ENCODE measurements around the gene ARFGAP2. TPM values are rescaled to one million over a fixed set of nuclear protein-coding genes. Genes with fewer than 3 reads are reported as not detected.

Gene ARFGAP2
- total RNA-seq, 1 donor from 2014 or later, result 99.9 TPM

DNA sequence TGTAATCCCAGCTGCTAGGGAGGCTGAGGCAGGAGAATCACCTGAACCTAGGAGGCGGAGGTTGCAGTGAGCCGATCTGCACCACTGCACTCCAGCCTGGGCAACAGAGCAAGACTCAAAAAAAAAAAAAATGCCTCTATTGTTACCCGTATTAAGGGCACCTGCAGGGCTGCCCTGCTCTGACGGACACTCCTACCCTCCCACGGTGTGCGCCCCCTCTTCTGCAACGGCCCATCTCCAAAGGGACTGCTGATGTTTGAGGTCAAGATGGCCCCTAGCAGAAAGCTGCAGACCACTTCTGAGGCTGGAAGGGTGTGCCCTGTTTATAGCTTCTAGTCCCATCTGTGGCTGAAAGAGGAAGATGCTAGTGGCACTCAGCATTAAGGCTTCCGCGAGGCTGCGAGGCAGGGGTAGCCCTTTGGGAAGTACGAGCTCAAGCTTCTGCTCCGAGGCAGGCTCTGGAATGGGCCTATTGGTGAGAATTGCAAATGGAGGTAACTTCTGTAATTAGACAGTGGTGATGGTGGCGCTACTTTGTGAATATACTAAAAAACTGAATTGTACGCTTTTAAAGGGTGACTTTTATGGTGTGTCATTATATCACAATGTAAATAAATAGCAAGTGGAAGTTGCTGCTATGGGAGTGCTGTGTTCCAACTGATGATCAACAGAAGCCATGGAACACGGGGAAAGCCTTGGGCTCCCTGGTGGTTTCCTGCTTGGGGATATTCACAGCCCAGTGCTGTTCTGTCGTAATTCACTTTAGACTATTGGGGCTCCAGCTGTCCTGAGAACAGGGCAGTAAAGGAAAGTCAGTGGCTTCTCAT is 24.3 kb downstream of the ARFGAP2 start:
- H3K4me1 Mint-ChIP-seq (ENCODE audit: unreplicated experiment), result peaks cover 34% of the 10 kb centered on the region
- no peaks in the 10 kb centered on the region for H3K9me3 Mint-ChIP-seq
- H3K27ac Mint-ChIP-seq, result peak overlapping the region; percentile 15
- TF ChIP-seq, protein P1, sequence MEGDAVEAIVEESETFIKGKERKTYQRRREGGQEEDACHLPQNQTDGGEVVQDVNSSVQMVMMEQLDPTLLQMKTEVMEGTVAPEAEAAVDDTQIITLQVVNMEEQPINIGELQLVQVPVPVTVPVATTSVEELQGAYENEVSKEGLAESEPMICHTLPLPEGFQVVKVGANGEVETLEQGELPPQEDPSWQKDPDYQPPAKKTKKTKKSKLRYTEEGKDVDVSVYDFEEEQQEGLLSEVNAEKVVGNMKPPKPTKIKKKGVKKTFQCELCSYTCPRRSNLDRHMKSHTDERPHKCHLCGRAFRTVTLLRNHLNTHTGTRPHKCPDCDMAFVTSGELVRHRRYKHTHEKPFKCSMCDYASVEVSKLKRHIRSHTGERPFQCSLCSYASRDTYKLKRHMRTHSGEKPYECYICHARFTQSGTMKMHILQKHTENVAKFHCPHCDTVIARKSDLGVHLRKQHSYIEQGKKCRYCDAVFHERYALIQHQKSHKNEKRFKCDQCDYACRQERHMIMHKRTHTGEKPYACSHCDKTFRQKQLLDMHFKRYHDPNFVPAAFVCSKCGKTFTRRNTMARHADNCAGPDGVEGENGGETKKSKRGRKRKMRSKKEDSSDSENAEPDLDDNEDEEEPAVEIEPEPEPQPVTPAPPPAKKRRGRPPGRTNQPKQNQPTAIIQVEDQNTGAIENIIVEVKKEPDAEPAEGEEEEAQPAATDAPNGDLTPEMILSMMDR (conservative IDR thresholded peaks at IDR 0.05), result no peak
- peaks cover 10% of the 10 kb centered on the region for H3K36me3 Mint-ChIP-seq
- no peaks in the 10 kb centered on the region for H3K27me3 Mint-ChIP-seq
- DNase-seq (ENCODE audit: extremely low spot score, unreplicated experiment), result no peak
- no peak overlapping the region for H3K4me3 Mint-ChIP-seq

DNA sequence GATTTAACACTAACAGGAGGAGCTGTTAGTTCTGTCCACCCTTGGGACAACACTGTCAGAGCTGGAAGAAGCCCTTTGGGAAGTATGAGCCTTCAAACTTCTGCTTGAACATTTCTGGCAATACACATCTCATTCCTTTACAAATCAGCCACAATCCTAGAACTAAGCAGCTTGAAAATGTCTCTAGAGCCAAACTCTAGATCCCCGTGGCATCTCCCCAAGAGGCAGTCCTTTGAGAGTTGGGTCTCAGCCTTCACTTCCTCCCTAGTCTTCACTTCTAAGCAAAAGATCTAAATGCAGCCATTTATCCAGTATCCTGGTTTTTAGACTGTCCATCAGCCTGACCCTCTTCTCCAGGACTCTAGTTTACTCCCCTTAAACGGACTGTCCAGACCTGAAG is 26.9 kb downstream of the ARFGAP2 start:
- H3K4me3 Mint-ChIP-seq, result no peak overlapping the region
- H3K4me1 Mint-ChIP-seq (ENCODE audit: unreplicated experiment), result peaks cover 35% of the 10 kb centered on the region
- H3K27ac Mint-ChIP-seq, result no peak overlapping the region
- TF ChIP-seq, protein P1 (conservative IDR thresholded peaks at IDR 0.05), result no peak
- no peaks in the 10 kb centered on the region for H3K27me3 Mint-ChIP-seq
- H3K9me3 Mint-ChIP-seq, result no peaks in the 10 kb centered on the region
- DNase-seq (ENCODE audit: extremely low spot score, unreplicated experiment), result no peak
- H3K36me3 Mint-ChIP-seq, result peaks cover 10% of the 10 kb centered on the region

DNA sequence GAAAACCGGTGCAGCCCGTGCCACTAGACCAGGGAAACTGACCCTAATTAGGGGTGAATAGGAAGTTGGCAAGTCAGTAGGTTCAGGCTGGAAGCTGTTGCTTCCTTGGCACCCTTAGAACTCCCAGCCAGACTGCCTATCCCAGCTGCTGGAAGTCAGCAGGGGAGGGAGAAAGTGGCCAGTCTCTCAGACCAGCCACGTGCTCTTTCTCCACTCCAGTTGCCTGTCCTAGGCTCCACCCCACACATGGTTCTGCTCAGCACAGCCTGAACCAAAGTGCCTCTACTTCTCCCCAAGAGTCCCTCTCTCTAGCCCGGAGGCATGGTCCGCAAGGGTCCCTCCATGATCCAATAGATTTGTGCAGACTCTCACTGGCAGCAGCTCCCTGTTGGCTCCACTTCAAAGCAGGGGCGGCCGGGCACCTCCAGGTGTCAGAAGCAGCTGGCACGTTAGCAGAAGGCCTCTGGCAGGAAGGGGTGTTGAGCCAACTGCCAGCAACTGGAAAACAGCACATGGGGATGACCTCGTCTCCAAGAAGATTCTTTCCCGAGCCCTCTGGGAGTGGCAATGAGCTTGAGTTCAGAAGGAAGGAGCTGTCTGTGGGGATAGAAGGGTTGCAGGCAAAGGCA is 27.7 kb downstream of the ARFGAP2 start:
- no peak for DNase-seq (ENCODE audit: extremely low spot score, unreplicated experiment)
- Mint-ChIP-seq H3K27ac (no peak overlapping the region), H3K4me1 (ENCODE audit: unreplicated experiment) (peaks cover 35% of the 10 kb centered on the region), H3K9me3 (no peaks in the 10 kb centered on the region), H3K27me3 (no peaks in the 10 kb centered on the region), H3K4me3 (no peak overlapping the region), H3K36me3 (peaks cover 10% of the 10 kb centered on the region)
- TF ChIP-seq, protein P1 (conservative IDR thresholded peaks at IDR 0.05), result no peak

DNA sequence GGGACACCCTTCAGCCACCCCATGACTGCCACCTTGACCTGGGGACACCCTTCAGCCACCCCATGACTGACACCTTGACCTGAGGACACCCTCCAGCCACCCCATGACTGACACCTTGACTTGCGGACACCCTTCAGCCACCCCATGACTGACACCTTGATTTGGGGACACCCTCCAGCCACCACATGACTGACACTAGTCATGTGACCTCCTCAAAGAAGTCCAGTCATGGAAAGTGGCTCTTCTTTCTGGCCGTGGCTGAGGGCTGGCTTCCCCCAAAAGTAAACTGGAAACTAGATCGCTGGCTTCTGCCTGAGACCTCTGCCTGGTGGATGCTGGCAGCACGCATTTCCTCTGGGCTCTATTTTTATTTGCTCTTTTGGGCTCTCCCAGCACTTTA is 28.4 kb downstream of the ARFGAP2 start:
- no peak overlapping the region for H3K27ac Mint-ChIP-seq
- H3K4me1 Mint-ChIP-seq (ENCODE audit: unreplicated experiment), result peaks cover 38% of the 10 kb centered on the region
- H3K36me3 Mint-ChIP-seq, result peaks cover 10% of the 10 kb centered on the region
- H3K27me3 Mint-ChIP-seq, result no peaks in the 10 kb centered on the region
- no peaks in the 10 kb centered on the region for H3K9me3 Mint-ChIP-seq
- TF ChIP-seq, protein P1 (conservative IDR thresholded peaks at IDR 0.05), result no peak
- DNase-seq (ENCODE audit: extremely low spot score, unreplicated experiment), result no peak
- no peak overlapping the region for H3K4me3 Mint-ChIP-seq

DNA sequence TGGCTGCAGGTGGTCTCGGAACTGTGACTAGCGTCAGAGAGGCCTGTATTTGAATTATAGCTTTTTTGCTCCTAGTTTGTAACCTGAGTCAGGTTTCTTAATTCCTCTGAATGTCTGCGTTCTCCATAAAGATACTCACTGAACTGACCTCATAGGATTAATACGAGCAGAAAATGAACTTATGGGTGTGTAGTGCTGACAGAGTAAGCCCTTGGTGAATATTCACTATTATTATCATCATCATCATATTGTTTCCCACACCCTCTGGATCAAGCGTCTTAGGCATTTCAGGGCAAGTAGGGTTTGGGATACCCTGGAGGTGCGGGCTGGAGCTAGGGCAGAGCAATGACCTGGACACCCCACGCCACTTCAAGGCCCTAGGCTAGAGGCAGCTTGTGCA is 29.0 kb downstream of the ARFGAP2 start:
- Mint-ChIP-seq H3K27me3 (no peaks in the 10 kb centered on the region), H3K9me3 (no peaks in the 10 kb centered on the region), H3K36me3 (peaks cover 10% of the 10 kb centered on the region), H3K4me3 (no peak overlapping the region), H3K27ac (no peak overlapping the region), H3K4me1 (ENCODE audit: unreplicated experiment) (peaks cover 38% of the 10 kb centered on the region)
- no peak for DNase-seq (ENCODE audit: extremely low spot score, unreplicated experiment)
- TF ChIP-seq, protein P1 (conservative IDR thresholded peaks at IDR 0.05), result no peak
